AG10803 (cell line): ENCODE results near the gene TRPV2.

Experiments used
- DNase-seq: peaks from one replicate; pipeline ENCODE4 v3.0.0; 2010; ENCODE audit warnings: low read depth
- H3K4me3 ChIP-seq: 2 replicates; pipeline ENCODE4 v1.5.1; 2011; ENCODE audit warnings: mild to moderate bottlenecking, low read length, control low read depth
- TF ChIP-seq, protein P1 (sequence below): conservative IDR thresholded peaks from 2 replicates; pipeline ENCODE4 v1.5.1; 2011; ENCODE audit warnings: mild to moderate bottlenecking, low read length, control low read depth, inconsistent platforms

Gene TRPV2

DNA sequence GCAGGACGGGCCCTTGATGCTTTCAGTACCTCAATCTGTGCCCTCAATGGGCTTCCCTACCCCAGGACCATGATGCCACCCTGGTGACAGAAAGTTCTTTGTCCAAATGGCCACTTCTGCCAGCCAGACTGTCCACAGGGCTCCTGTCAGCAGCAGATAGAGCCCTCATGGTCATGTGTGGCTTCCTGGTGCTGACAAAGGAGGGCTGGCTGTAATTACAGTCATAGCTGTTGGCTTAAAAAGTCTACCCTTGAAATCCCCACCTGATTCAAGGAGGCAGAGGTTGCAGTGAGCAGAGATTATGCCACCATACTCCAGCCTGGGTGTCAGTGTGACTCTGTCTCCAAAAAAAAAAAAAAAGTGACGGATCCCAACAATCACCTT is 3.3 kb downstream of the TRPV2 start:
- DNase-seq = no peak
- TF ChIP-seq, protein P1, sequence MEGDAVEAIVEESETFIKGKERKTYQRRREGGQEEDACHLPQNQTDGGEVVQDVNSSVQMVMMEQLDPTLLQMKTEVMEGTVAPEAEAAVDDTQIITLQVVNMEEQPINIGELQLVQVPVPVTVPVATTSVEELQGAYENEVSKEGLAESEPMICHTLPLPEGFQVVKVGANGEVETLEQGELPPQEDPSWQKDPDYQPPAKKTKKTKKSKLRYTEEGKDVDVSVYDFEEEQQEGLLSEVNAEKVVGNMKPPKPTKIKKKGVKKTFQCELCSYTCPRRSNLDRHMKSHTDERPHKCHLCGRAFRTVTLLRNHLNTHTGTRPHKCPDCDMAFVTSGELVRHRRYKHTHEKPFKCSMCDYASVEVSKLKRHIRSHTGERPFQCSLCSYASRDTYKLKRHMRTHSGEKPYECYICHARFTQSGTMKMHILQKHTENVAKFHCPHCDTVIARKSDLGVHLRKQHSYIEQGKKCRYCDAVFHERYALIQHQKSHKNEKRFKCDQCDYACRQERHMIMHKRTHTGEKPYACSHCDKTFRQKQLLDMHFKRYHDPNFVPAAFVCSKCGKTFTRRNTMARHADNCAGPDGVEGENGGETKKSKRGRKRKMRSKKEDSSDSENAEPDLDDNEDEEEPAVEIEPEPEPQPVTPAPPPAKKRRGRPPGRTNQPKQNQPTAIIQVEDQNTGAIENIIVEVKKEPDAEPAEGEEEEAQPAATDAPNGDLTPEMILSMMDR = no peak
- H3K4me3 ChIP-seq = no peak overlapping the region

DNA sequence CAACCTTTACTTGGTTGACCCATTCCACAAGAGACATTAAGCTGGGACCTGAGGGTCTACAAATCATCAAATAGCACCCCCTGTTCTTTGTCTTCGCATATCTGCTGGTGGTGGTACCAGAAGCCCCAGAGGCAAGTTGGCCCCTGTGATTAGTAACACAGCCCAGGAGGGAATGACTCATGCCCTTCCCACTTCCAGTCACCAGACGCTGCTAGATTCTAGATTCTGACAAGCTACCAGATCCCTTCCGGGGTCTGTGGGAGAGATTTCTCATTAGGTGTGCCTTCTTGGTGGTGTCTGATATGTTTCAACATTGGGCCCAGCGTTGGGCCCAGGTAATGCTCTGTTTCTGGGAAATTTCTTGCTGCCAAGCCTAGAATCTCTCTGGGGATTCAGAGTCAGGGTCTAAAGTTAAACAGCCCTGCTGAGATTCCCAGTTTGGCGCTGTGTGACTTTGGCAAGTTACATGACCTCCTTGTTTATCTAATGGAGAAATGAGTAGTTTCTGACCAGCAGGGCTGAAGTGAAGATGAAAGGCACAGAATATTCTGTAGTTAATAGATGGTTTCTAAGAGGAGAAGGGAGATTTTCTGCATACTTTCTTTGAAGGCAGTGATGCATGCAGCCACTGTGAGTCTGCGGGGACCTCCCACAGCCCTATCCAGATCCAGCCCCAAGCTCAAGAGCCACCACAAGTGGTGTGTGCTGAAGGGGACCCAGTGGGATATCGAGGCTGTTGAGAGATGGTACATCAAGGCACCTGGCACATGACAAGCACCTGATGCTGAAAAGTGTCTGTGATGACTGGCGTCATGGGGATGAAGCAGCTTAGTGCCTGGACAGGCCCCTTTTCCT is 3.9 kb downstream of the TRPV2 start:
- DNase-seq = peak; percentile 79
- TF ChIP-seq, protein P1 = no peak
- H3K4me3 ChIP-seq = peak overlapping the region; percentile 8

DNA sequence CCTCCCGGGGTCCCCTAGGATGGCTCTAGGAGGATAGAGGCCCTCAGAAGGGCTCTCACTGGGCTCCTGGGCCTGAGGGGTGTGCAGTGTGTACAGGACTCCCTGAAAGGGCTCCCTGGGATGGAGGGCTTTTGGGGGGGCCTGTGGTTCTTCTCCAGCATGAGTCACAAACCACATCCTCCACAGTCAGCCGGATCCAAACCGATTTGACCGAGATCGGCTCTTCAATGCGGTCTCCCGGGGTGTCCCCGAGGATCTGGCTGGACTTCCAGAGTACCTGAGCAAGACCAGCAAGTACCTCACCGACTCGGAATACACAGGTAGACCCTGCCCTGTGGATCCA is 4.5 kb downstream of the TRPV2 start:
- TF ChIP-seq, protein P1 = no peak
- H3K4me3 ChIP-seq = no peak overlapping the region; the same call in 1 of the 2 replicates
- peak; percentile 76 for DNase-seq

DNA sequence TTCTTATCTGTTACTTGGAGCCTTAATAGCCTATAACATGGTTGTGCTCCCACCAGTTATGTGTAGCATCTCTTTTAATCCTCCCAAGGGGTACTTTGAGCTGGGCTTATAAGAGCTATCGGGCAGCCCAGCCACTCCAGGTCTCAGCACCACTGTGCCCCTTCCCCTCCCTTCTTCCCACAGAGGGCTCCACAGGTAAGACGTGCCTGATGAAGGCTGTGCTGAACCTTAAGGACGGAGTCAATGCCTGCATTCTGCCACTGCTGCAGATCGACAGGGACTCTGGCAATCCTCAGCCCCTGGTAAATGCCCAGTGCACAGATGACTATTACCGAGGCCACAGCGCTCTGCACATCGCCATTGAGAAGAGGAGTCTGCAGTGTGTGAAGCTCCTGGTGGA is 7.0 kb downstream of the TRPV2 start:
- TF ChIP-seq, protein P1 = no peak
- no peak for DNase-seq

DNA sequence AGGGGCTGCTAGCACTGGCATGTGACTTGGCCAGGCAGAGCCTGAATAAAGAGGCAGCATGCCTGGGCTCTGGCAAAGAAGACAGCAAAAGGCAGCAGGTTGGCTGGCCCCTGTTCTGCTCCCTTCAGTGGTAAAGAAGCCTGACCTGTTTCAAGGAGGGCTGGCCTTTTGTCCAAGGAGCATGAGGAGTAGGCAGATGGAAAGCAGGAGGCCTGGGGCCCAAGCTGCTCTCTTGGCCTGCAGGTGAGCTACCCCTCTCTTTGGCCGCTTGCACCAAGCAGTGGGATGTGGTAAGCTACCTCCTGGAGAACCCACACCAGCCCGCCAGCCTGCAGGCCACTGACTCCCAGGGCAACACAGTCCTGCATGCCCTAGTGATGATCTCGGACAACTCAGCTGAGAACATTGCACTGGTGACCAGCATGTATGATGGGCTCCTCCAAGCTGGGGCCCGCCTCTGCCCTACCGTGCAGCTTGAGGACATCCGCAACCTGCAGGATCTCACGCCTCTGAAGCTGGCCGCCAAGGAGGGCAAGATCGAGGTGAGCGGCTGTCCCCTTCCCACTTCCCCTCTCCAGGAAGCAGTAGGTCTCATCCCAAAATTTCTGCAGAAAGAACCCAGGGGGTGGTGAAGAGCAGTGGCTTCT is 8.0 kb downstream of the TRPV2 start:
- no peak for DNase-seq
- TF ChIP-seq, protein P1 = no peak
- H3K4me3 ChIP-seq = no peak overlapping the region

More for the DNA sequence above, 7.0 kb downstream of the TRPV2 start:
- H3K4me3 ChIP-seq = no peak overlapping the region

DNA sequence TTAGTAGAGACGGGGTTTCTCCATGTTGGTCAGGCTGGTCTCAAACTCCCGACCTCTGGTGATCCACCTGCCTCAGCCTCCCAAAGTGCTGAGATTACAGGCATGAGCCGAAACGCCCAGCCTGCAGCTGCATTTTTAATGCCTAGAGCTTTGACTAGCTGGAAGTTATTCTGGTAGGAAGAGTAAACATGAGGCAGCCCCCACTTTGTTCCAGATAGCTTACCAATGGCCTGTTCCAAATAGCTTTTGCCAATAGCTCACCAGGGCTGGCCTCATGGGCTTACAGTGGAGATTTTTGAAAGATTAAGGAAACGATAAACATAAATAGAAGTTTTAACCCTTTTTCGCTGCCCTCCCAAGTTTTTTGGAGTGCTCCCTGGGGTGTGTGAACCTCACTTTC is 9.8 kb downstream of the TRPV2 start:
- no peak for DNase-seq
- no peak overlapping the region for H3K4me3 ChIP-seq
- TF ChIP-seq, protein P1 = no peak
